Natural killer cell (primary cell): ENCODE data around the gene ACSL5. TPM values are rescaled to one million over a fixed set of nuclear protein-coding genes. Genes with fewer than 3 reads are reported as not detected.
"Not testable (repeated sequence)": the region's sequence is repeated elsewhere in the genome, so short reads cannot be mapped to it uniquely, and the experiment has no call there.

ENCODE experiments used
- ATAC-seq, 3 donors: fragments of 150-1000 bp in 2 of 3; fragments of 200-7000 bp in 1 of 3; cut with Tn5 transposase; 1 replicate in 1 of 3; 2 replicates in 2 of 3; pipeline ENCODE4 v1.10.0; 2021; ENCODE audit warnings: mild to moderate bottlenecking in 2 of 3, moderate library complexity in 2 of 3
- DNase-seq, 2 donors: peaks; one replicate each; pipeline versions ENCODE4 v3.0.0 to v3.0.0-alpha.2; 2013 to 2021; ENCODE audit warnings: mixed read lengths in 1 of 2
- H3K27ac ChIP-seq: one replicate; pipeline ENCODE4 v1.5.1; 2013; ENCODE audit warnings: mild to moderate bottlenecking, low read length
- H3K27me3 ChIP-seq: one replicate; pipeline ENCODE4 v1.6.1; 2013; ENCODE audit warnings: low read length; ENCODE audit not compliant: control insufficient read depth, insufficient read depth
- H3K36me3 ChIP-seq: one replicate; pipeline ENCODE4 v1.6.1; 2013; ENCODE audit warnings: low read length; ENCODE audit not compliant: control insufficient read depth, insufficient read depth
- H3K4me1 ChIP-seq: one replicate; pipeline ENCODE4 v1.6.1; 2013; ENCODE audit warnings: low read length; ENCODE audit not compliant: control insufficient read depth, insufficient read depth
- H3K4me3 ChIP-seq: one replicate; pipeline ENCODE4 v1.5.1; 2013; ENCODE audit warnings: low read length
- H3K9me3 ChIP-seq: one replicate; pipeline ENCODE4 v1.6.1; 2013; ENCODE audit warnings: low read length; ENCODE audit not compliant: control insufficient read depth, insufficient read depth
- H3K27ac Mint-ChIP-seq, 2 donors: one replicate each; pipeline ENCODE4 v1.8.0; 2022; ENCODE audit warnings: mild to moderate bottlenecking in 2 of 2, mixed read lengths in 2 of 2, moderate library complexity in 1 of 2
- H3K27me3 Mint-ChIP-seq, 2 donors: one replicate each; pipeline ENCODE4 v1.8.0; 2022; ENCODE audit warnings: low read depth in 2 of 2, mixed read lengths in 2 of 2
- H3K36me3 Mint-ChIP-seq: one replicate; pipeline ENCODE4 v1.8.0; 2022; ENCODE audit warnings: mixed read lengths
- H3K4me1 Mint-ChIP-seq, 2 donors: one replicate each; pipeline ENCODE4 v1.8.0; 2022; ENCODE audit warnings: mixed read lengths in 2 of 2
- H3K4me3 Mint-ChIP-seq: one replicate; pipeline ENCODE4 v1.8.0; 2022; ENCODE audit warnings: mild to moderate bottlenecking, moderate library complexity, mixed read lengths
- H3K9me3 Mint-ChIP-seq, 2 donors: one replicate each; pipeline ENCODE4 v1.8.0; 2022; ENCODE audit warnings: mixed read lengths in 2 of 2
- WGBS: methylation state at CpG from one replicate; pipeline ENCODE4 v1.1.7; 2013; ENCODE audit warnings: missing lambda C conversion rate; ENCODE audit not compliant: insufficient coverage; 5-methylcytosine and 5-hydroxymethylcytosine counted together
- intact Hi-C: fragments of 100-400 bp; cut with micrococcal nuclease; formaldehyde crosslinking; loops from one replicate; pipeline ENCODE4 v1.14.2; 2022
- total RNA-seq, 4 donors: library from RNA; stranded (reverse); fragments of 120-200 nt in 1 of 4; gene quantifications; one replicate each; pipeline versions ENCODE4 v1.2.3 to v1.2.4, GENCODE V29; 2013 to 2022
- TF ChIP-seq, protein P1 (sequence below): fragments of 200-600 bp; IDR thresholded peaks from one replicate; pipeline ENCODE4 v1.8.0; 2022; ENCODE audit warnings: antibody characterized with exemption

The ACSL5 gene
- total RNA-seq, 3 donors from 2014 or later (not counting 1 experiment from before 2014, with no cell fraction given), result 41.7 to 71.2 (median 53.7) TPM

DNA sequence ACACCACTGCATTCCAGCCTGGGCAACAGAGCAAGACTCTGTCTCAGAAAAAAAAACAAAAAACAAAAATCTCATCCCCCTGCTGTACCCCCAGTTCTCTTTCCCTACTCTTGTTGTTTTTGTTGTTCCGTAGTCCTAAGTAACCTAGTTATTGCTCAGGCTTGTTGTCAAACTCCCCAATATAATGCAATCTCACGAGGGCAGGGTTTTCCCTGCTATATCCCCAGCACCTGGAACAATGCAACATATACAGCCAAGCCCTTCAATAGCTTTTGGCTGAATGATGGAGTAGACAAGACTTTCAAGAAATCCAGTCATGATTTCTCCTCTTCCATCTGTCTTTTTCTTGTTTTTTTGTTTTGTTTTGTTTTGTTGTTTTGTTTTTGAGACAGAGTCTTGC is 10.2 kb downstream of the ACSL5 start:
- ATAC-seq (no peak), DNase-seq (no peak)
- Histone ChIP-seq H3K27me3 (no peaks in the 10 kb centered on the region), H3K27ac (no peak overlapping the region), H3K9me3 (no peaks in the 10 kb centered on the region), H3K4me3 (no peak overlapping the region), H3K36me3 (peaks cover 8% of the 10 kb centered on the region), H3K4me1 (peaks cover 9% of the 10 kb centered on the region)
- Mint-ChIP-seq H3K36me3 (no peaks in the 10 kb centered on the region), H3K4me1 (peaks cover 79 to 81% of the 10 kb centered on the region in 2 donors), H3K27me3 (no peaks in the 10 kb centered on the region), H3K27ac (peak overlapping the region; percentile 13 to 57), H3K4me3 (no peak overlapping the region), H3K9me3 (no peaks in the 10 kb centered on the region)
- WGBS, result 100% methylated on average over 1 of the region's 2 CpGs
- TF ChIP-seq, protein P1, sequence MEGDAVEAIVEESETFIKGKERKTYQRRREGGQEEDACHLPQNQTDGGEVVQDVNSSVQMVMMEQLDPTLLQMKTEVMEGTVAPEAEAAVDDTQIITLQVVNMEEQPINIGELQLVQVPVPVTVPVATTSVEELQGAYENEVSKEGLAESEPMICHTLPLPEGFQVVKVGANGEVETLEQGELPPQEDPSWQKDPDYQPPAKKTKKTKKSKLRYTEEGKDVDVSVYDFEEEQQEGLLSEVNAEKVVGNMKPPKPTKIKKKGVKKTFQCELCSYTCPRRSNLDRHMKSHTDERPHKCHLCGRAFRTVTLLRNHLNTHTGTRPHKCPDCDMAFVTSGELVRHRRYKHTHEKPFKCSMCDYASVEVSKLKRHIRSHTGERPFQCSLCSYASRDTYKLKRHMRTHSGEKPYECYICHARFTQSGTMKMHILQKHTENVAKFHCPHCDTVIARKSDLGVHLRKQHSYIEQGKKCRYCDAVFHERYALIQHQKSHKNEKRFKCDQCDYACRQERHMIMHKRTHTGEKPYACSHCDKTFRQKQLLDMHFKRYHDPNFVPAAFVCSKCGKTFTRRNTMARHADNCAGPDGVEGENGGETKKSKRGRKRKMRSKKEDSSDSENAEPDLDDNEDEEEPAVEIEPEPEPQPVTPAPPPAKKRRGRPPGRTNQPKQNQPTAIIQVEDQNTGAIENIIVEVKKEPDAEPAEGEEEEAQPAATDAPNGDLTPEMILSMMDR, result no peak
- intact Hi-C loops, result no loop called here

DNA sequence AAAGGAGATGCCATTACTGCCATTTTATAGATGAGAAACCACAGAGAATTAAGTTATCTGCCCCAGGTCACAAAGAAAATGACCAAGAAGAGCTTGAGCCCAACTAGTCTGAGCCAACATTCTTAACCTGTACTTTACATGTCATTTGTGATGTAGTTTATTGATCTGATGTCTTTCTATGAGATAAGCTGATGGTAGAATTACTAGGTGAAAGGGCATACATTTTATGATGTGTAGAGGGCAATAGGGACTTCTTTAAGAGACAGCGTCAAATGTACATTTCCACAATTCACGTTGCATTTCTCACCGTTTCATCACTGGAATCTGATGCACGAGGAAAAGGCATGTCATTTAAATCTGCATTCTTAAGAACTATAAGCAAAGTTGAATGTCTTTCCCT is 11.3 kb downstream of the ACSL5 start:
- no peak overlapping the region for H3K27ac ChIP-seq
- H3K9me3 ChIP-seq, result no peaks in the 10 kb centered on the region

DNA sequence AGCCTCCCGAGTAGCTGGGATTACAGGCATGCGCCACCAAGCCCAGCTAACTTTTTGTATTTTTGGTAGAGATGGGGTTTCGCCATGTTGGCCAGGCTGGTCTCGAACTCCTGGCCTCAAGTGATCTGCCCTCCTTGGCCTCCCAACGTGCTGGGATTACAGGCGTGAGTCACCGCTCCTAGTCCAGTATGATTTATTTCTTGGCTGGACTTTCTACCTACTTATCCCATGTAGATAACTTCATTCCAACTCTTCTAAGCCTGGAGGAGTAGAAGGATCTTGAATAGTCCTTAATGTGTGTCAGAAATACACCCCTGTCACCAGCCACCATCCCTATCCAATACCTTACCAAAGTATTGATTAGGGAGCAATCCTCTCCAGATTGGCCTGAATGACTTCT is 14.1 kb downstream of the ACSL5 start:
- H3K27ac ChIP-seq, H3K36me3 Mint-ChIP-seq, DNase-seq, intact Hi-C loops, H3K27me3 Mint-ChIP-seq, H3K9me3 ChIP-seq, H3K4me3 ChIP-seq, ATAC-seq, H3K4me3 Mint-ChIP-seq, H3K9me3 Mint-ChIP-seq, H3K27me3 ChIP-seq, H3K36me3 ChIP-seq: not testable (repeated sequence)
- peaks cover 13% of the 10 kb centered on the region for H3K4me1 ChIP-seq
- Mint-ChIP-seq H3K4me1 (peaks cover 63 to 70% of the 10 kb centered on the region in 2 donors), H3K27ac (peak overlapping the region; percentile 82 to 86)
- 95% methylated on average over 7 of the region's 7 CpGs for WGBS

More for the DNA sequence above, 11.3 kb downstream of the ACSL5 start:
- ATAC-seq, result no peak
- Histone ChIP-seq H3K4me3 (no peak overlapping the region), H3K4me1 (peaks cover 9% of the 10 kb centered on the region), H3K36me3 (peaks cover 6% of the 10 kb centered on the region), H3K27me3 (no peaks in the 10 kb centered on the region)
- TF ChIP-seq, protein P1, result no peak
- H3K4me3 Mint-ChIP-seq, result no peak overlapping the region
- no peak for DNase-seq
- 94% methylated on average over 4 of the region's 4 CpGs for WGBS
- H3K27me3 Mint-ChIP-seq, result no peaks in the 10 kb centered on the region
- H3K9me3 Mint-ChIP-seq, result no peaks in the 10 kb centered on the region
- H3K36me3 Mint-ChIP-seq, result no peaks in the 10 kb centered on the region
- H3K4me1 Mint-ChIP-seq, result peaks cover 80 to 81% of the 10 kb centered on the region in 2 donors
- peak overlapping the region; percentile 13 to 57 for H3K27ac Mint-ChIP-seq
- intact Hi-C loops, result no loop called here

DNA sequence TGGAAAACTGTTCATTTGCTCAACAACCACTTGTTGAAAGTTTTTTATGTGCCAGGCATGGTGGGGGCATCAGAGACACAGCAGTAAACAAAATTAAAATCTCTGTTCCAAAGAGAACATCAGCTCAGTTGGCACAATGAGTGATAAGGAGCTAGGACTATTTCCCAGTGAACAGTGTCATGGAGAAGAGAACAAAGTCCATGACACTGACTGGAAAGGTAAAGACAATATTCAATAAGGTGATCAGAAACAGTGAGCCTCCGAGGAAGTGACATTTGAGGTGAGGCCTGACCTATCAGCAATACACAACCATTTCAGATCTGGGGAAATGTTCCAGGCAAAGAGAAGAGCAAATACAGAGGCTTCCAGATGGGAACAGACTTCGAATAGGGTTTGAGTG is 14.6 kb downstream of the ACSL5 start:
- no peaks in the 10 kb centered on the region for H3K36me3 Mint-ChIP-seq
- peak overlapping the region; percentile 82 to 86 for H3K27ac Mint-ChIP-seq
- intact Hi-C loops, result no loop called here
- H3K9me3 Mint-ChIP-seq, result no peaks in the 10 kb centered on the region
- Histone ChIP-seq H3K4me3 (no peak overlapping the region), H3K36me3 (no peaks in the 10 kb centered on the region), H3K9me3 (no peaks in the 10 kb centered on the region), H3K4me1 (peaks cover 13% of the 10 kb centered on the region), H3K27me3 (no peaks in the 10 kb centered on the region), H3K27ac (peak overlapping the region; percentile 10)
- no peak for ATAC-seq
- peak overlapping the region; percentile 29 for H3K4me3 Mint-ChIP-seq
- TF ChIP-seq, protein P1, result no peak
- no peaks in the 10 kb centered on the region for H3K27me3 Mint-ChIP-seq
- H3K4me1 Mint-ChIP-seq, result peaks cover 59 to 70% of the 10 kb centered on the region in 2 donors
- 100% methylated on average over 1 of the region's 2 CpGs for WGBS
- DNase-seq, result no peak
